ENCODE results near the gene GHDC. TPM values are rescaled to one million over a fixed set of nuclear protein-coding genes. Genes with fewer than 3 reads are reported as not detected.
"Not testable (repeated sequence)": the region's sequence is repeated elsewhere in the genome, so short reads cannot be mapped to it uniquely, and the experiment has no call there.

GHDC gene
- total RNA-seq, 1 experiment from 2014 or later: 3.7 TPM

- no peaks in the 10 kb centered on the region for H3K9me3 ChIP-seq (ENCODE audit: low read depth, low read length, poor library complexity, severe bottlenecking)
- H3K4me1 ChIP-seq (ENCODE audit: insufficient read depth, low read length, poor library complexity, severe bottlenecking): peaks cover 4% of the 10 kb centered on the region
- intact Hi-C loops (cut with micrococcal nuclease; ENCODE audit: unreplicated experiment): no loop called here
- DNase-seq (ENCODE audit: low spot score): no peak
- TF ChIP-seq CTCF (conservative IDR thresholded peaks at IDR 0.05; ENCODE audit: low read depth, low read length) (no peak), EZH2 (IDR thresholded peaks at IDR 0.05; ENCODE audit: borderline replicate concordance, low read depth, low read length, poor library complexity, severe bottlenecking) (no peak)
- H3K36me3 ChIP-seq (ENCODE audit: insufficient read depth, low read length, poor library complexity, severe bottlenecking): no peaks in the 10 kb centered on the region
- no peak overlapping the region for H3K27ac ChIP-seq (ENCODE audit: low read depth, low read length, poor library complexity, severe bottlenecking)
- ChIA-PET POLR2A (ENCODE audit: low non-redundant PET) (no interaction called here), CTCF (no interaction called here)
- H3K4me3 ChIP-seq (ENCODE audit: low read depth, low read length, poor library complexity, severe bottlenecking): no peak overlapping the region
- no peaks in the 10 kb centered on the region for H3K27me3 ChIP-seq (replicated peaks; ENCODE audit: insufficient read depth, low read depth, low read length, poor library complexity)
- no TSS peak for BruUV-seq (replicated peaks)
Observed at GRCh38 chr17:42187833-42188232, 6.5 kb downstream of the GHDC start.

GRCh38 chr17:42186191-42186590 is 8.1 kb downstream of the GHDC start:
- CTCF ChIA-PET: not testable (repeated sequence)
- POLR2A ChIA-PET (ENCODE audit: low non-redundant PET): interaction anchor here (0.7 kb wide), 1 partner anchor 7 kb away, joined by 4 read pairs; no protein-coding TSS in a partner anchor

GRCh38 chr17:42185621-42185930 is 8.7 kb downstream of the GHDC start:
- CTCF ChIA-PET: no interaction called here
- TF ChIP-seq CTCF (conservative IDR thresholded peaks at IDR 0.05; ENCODE audit: low read depth, low read length) (no peak), EZH2 (IDR thresholded peaks at IDR 0.05; ENCODE audit: borderline replicate concordance, low read depth, low read length, poor library complexity, severe bottlenecking) (no peak)
- H3K27ac ChIP-seq (ENCODE audit: low read depth, low read length, poor library complexity, severe bottlenecking): no peak overlapping the region
- no TSS peak for BruUV-seq (replicated peaks)
- no peak for DNase-seq (ENCODE audit: low spot score)
- POLR2A ChIA-PET (ENCODE audit: low non-redundant PET): interaction anchor here (0.7 kb wide), 1 partner anchor 8 kb away, joined by 4 read pairs; no protein-coding TSS in a partner anchor
- intact Hi-C loops (cut with micrococcal nuclease; ENCODE audit: unreplicated experiment): no loop called here
- H3K36me3 ChIP-seq (ENCODE audit: insufficient read depth, low read length, poor library complexity, severe bottlenecking): no peaks in the 10 kb centered on the region
- no peaks in the 10 kb centered on the region for H3K27me3 ChIP-seq (replicated peaks; ENCODE audit: insufficient read depth, low read depth, low read length, poor library complexity)
- no peaks in the 10 kb centered on the region for H3K9me3 ChIP-seq (ENCODE audit: low read depth, low read length, poor library complexity, severe bottlenecking)
- H3K4me3 ChIP-seq (ENCODE audit: low read depth, low read length, poor library complexity, severe bottlenecking): no peak overlapping the region
- H3K4me1 ChIP-seq (ENCODE audit: insufficient read depth, low read length, poor library complexity, severe bottlenecking): peaks cover 4% of the 10 kb centered on the region

More at GRCh38 chr17:42186191-42186590, 8.1 kb downstream of the GHDC start:
- BruUV-seq (replicated peaks); H3K36me3 ChIP-seq (ENCODE audit: insufficient read depth, low read length, poor library complexity, severe bottlenecking); H3K4me3 ChIP-seq (ENCODE audit: low read depth, low read length, poor library complexity, severe bottlenecking); H3K27me3 ChIP-seq (replicated peaks; ENCODE audit: insufficient read depth, low read depth, low read length, poor library complexity); H3K9me3 ChIP-seq (ENCODE audit: low read depth, low read length, poor library complexity, severe bottlenecking); DNase-seq (ENCODE audit: low spot score); H3K4me1 ChIP-seq (ENCODE audit: insufficient read depth, low read length, poor library complexity, severe bottlenecking); intact Hi-C loops (cut with micrococcal nuclease; ENCODE audit: unreplicated experiment); H3K27ac ChIP-seq (ENCODE audit: low read depth, low read length, poor library complexity, severe bottlenecking): not testable (repeated sequence)
